VCaP (cell line): Measurements from ENCODE around the gene TPRN.

Experiments
- H3K27ac ChIP-seq: fragments of 450-650 bp; 2 replicates; pipeline ENCODE4 v1.5.1; 2017
- CTCF ChIP-seq: fragments of 450-650 bp; conservative IDR thresholded peaks from 2 replicates; pipeline ENCODE4 v1.5.1; 2017; ENCODE audit warnings: mild to moderate bottlenecking, moderate library complexity

TPRN gene

GRCh38 chr9:137157618-137158415, 42.7 kb downstream of the TPRN start:
- TF ChIP-seq CTCF, result no peak
- H3K27ac ChIP-seq, result no peak overlapping the region

GRCh38 chr9:137156567-137157375, 43.8 kb downstream of the TPRN start:
- H3K27ac ChIP-seq, result no peak overlapping the region
- no peak for TF ChIP-seq CTCF

- H3K27ac ChIP-seq, result no peak overlapping the region
- TF ChIP-seq CTCF, result no peak
Measured at GRCh38 chr9:137152844-137153405, 47.6 kb downstream of the TPRN start.

GRCh38 chr9:137150617-137151457, 49.7 kb downstream of the TPRN start:
- no peak overlapping the region for H3K27ac ChIP-seq
- TF ChIP-seq CTCF, result no peak

- H3K27ac ChIP-seq, result peak overlapping the region; percentile 40; the same call in 1 of the 2 replicates
- TF ChIP-seq CTCF, result no peak
Measured at GRCh38 chr9:137149942-137150616, 50.5 kb downstream of the TPRN start.

- peak overlapping the region; percentile 40; the same call in 1 of the 2 replicates for H3K27ac ChIP-seq
Measured at GRCh38 chr9:137149363-137149762, 51.2 kb downstream of the TPRN start.

More at GRCh38 chr9:137149363-137149762, 51.2 kb downstream of the TPRN start:
- TF ChIP-seq CTCF, result no peak
